Embryonic facial prominence (tissue), 1 donor: Measurements from ENCODE around the gene S100A3.
"Not testable (repeated sequence)": the region's sequence is repeated elsewhere in the genome, so short reads cannot be mapped to it uniquely, and the experiment has no call there.

Source experiments
- DNase-seq: peaks from one replicate; pipeline ENCODE4 v3.0.0-alpha.2; 2016; ENCODE audit errors: extremely low spot score

The S100A3 gene

GRCh38 chr1:153548722-153549688, at the start of gene S100A3:
S100A3 (minus strand) TSS chr1:153549258; CDS start chr1:153548485, 773 bp downstream.
- no peak for DNase-seq

- DNase-seq: no peak
Measured at GRCh38 chr1:153598309-153599172, 49.5 kb upstream of the S100A3 start.

GRCh38 chr1:153597206-153597605, 48.1 kb upstream of the S100A3 start:
- no peak for DNase-seq

- no peak for DNase-seq
Measured at GRCh38 chr1:153592748-153593147, 43.7 kb upstream of the S100A3 start.

- no peak for DNase-seq
Measured at GRCh38 chr1:153588482-153588881, 39.4 kb upstream of the S100A3 start.

- not testable (repeated sequence) for DNase-seq
Measured at GRCh38 chr1:153588033-153588432, 39.0 kb upstream of the S100A3 start.

GRCh38 chr1:153587314-153587713, 38.3 kb upstream of the S100A3 start:
- DNase-seq: no peak

GRCh38 chr1:153586347-153586746, 37.3 kb upstream of the S100A3 start:
- DNase-seq: no peak

GRCh38 chr1:153585006-153585405, 35.9 kb upstream of the S100A3 start:
- no peak for DNase-seq

- DNase-seq: no peak
Measured at GRCh38 chr1:153583976-153584375, 34.9 kb upstream of the S100A3 start.

GRCh38 chr1:153583514-153583913, 34.5 kb upstream of the S100A3 start:
- not testable (repeated sequence) for DNase-seq

GRCh38 chr1:153582836-153583235, 33.8 kb upstream of the S100A3 start:
- not testable (repeated sequence) for DNase-seq

- no peak for DNase-seq
Measured at GRCh38 chr1:153578936-153579335, 29.9 kb upstream of the S100A3 start.

- DNase-seq: no peak
Measured at GRCh38 chr1:153578490-153578889, 29.4 kb upstream of the S100A3 start.

GRCh38 chr1:153577624-153578051, 28.6 kb upstream of the S100A3 start:
- DNase-seq: no peak

- DNase-seq: no peak
Measured at GRCh38 chr1:153577138-153577537, 28.1 kb upstream of the S100A3 start.

GRCh38 chr1:153575497-153575896, 26.4 kb upstream of the S100A3 start:
- not testable (repeated sequence) for DNase-seq

- DNase-seq: not testable (repeated sequence)
Measured at GRCh38 chr1:153575081-153575491, 26.0 kb upstream of the S100A3 start.

GRCh38 chr1:153573351-153573750, 24.3 kb upstream of the S100A3 start:
- DNase-seq: no peak

- no peak for DNase-seq
Measured at GRCh38 chr1:153572569-153573015, 23.5 kb upstream of the S100A3 start.

- no peak for DNase-seq
Measured at GRCh38 chr1:153571706-153572105, 22.6 kb upstream of the S100A3 start.

- DNase-seq: no peak
Measured at GRCh38 chr1:153570874-153571273, 21.8 kb upstream of the S100A3 start.
